Cardiac fibroblast (primary cell): ENCODE measurements around the gene SCD5.

ENCODE experiments used
- DNase-seq, 2 donors: peaks; one replicate each; pipeline versions ENCODE4 v3.0.0 to v3.0.0-alpha.2; 2010; ENCODE audit warnings: low read depth in 2 of 2
- H3K4me3 ChIP-seq, 2 donors: replicated peaks in 1 of 2; 1 replicate in 1 of 2; 2 replicates in 1 of 2; pipeline ENCODE4 v1.5.1; 2011; ENCODE audit warnings: low read depth in 2 of 2, low read length in 2 of 2, mild to moderate bottlenecking in 2 of 2, moderate library complexity in 1 of 2
- TF ChIP-seq, protein P1 (sequence below): IDR thresholded peaks from one replicate; pipeline ENCODE4 v1.5.1; 2011; ENCODE audit warnings: low read depth, mild to moderate bottlenecking, low read length, inconsistent platforms

Gene SCD5

GRCh38 chr4:82770607-82771006, 28.0 kb downstream of the SCD5 start:
- no peak overlapping the region for H3K4me3 ChIP-seq
- TF ChIP-seq, protein P1, sequence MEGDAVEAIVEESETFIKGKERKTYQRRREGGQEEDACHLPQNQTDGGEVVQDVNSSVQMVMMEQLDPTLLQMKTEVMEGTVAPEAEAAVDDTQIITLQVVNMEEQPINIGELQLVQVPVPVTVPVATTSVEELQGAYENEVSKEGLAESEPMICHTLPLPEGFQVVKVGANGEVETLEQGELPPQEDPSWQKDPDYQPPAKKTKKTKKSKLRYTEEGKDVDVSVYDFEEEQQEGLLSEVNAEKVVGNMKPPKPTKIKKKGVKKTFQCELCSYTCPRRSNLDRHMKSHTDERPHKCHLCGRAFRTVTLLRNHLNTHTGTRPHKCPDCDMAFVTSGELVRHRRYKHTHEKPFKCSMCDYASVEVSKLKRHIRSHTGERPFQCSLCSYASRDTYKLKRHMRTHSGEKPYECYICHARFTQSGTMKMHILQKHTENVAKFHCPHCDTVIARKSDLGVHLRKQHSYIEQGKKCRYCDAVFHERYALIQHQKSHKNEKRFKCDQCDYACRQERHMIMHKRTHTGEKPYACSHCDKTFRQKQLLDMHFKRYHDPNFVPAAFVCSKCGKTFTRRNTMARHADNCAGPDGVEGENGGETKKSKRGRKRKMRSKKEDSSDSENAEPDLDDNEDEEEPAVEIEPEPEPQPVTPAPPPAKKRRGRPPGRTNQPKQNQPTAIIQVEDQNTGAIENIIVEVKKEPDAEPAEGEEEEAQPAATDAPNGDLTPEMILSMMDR, result no peak
- DNase-seq, result no peak

DNA sequence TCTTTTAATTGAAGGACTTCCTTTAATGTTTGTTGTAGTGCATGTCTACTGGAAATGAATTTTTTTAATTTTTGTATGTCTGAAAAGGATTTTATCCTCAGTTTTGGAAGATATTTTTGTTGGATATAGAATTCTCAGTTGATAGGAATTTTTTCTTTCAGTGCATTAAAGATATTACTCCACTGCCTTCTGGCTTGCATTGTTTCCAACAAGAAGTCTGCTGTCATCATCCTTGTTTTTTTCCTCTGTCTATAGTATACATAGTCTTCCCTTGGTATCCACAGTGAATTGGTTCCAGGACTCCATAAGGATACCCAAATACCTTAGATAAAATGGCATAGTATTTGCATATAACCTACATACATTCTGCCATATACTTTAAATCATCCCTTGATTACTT, 33.5 kb downstream of the SCD5 start:
- TF ChIP-seq, protein P1, result no peak
- DNase-seq, result no peak
- H3K4me3 ChIP-seq, result no peak overlapping the region

- no peak overlapping the region for H3K4me3 ChIP-seq
- no peak for DNase-seq
- TF ChIP-seq, protein P1, result no peak
Observed at GRCh38 chr4:82761229-82761628, 37.4 kb downstream of the SCD5 start.

- DNase-seq, result no peak
- TF ChIP-seq, protein P1, result no peak
- H3K4me3 ChIP-seq, result no peak overlapping the region
Observed at GRCh38 chr4:82758701-82759685, 39.6 kb downstream of the SCD5 start.

GRCh38 chr4:82756061-82756460, 42.5 kb downstream of the SCD5 start:
- DNase-seq, result no peak
- TF ChIP-seq, protein P1, result no peak

GRCh38 chr4:82755650-82756049, 42.9 kb downstream of the SCD5 start:
- no peak overlapping the region for H3K4me3 ChIP-seq
- TF ChIP-seq, protein P1, result no peak
- DNase-seq, result no peak

More at GRCh38 chr4:82756061-82756460, 42.5 kb downstream of the SCD5 start:
- no peak overlapping the region for H3K4me3 ChIP-seq
